Measurements from ENCODE around the gene TSPAN13.

Gene TSPAN13

GRCh38 chr7:16815001-16815400 is 61.4 kb downstream of the TSPAN13 start:
- H3K4me3 ChIP-seq (ENCODE audit: low read depth, low read length) = no peak overlapping the region
- no peak for DNase-seq (ENCODE audit: low read depth, low spot score)
- ChIA-PET POLR2A (no interaction called here), CTCF (no interaction called here)
- TF ChIP-seq CTCF (IDR thresholded peaks at IDR 0.05; ENCODE audit: insufficient read depth, low read length, missing control alignments) = no peak

- ChIA-PET POLR2A (no interaction called here), CTCF (interaction anchor here (1.0 to 1.4 kb wide), 2 partner anchors 15 to 16 kb away, joined by 3 to 11 read pairs; no protein-coding TSS in a partner anchor)
- no peak for TF ChIP-seq CTCF (IDR thresholded peaks at IDR 0.05; ENCODE audit: insufficient read depth, low read length, missing control alignments)
- no peak for DNase-seq (ENCODE audit: low read depth, low spot score)
- H3K4me3 ChIP-seq (ENCODE audit: low read depth, low read length) = no peak overlapping the region
Observed at GRCh38 chr7:16816824-16817223, 63.3 kb downstream of the TSPAN13 start.

- no peak overlapping the region for H3K4me3 ChIP-seq (ENCODE audit: low read depth, low read length)
- no peak for TF ChIP-seq CTCF (IDR thresholded peaks at IDR 0.05; ENCODE audit: insufficient read depth, low read length, missing control alignments)
- no peak for DNase-seq (ENCODE audit: low read depth, low spot score)
- POLR2A ChIA-PET = no interaction called here
- CTCF ChIA-PET = interaction anchor here (1.4 kb wide), 1 partner anchor 17 kb away, joined by 11 read pairs; no protein-coding TSS in a partner anchor
Observed at GRCh38 chr7:16817536-16817935, 64.0 kb downstream of the TSPAN13 start.

DNA sequence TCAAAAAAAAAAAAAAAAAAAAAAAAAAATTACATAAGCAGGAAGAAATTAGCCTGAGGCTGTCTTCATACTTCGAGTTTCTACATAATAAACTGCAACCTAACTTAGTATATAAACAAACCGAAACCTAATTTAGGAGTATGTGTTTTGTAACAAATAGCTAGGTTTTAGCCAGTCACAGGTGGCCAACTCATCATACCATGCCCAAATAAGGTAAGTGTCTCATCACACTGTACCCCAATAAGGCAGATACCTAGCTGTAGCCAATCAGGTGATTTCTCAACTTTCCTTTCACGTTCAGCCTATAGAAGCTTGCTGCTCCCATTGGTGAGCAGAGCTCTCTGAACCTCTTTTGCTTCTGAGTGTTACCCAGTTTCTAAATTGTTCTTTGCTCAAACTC is 65.2 kb downstream of the TSPAN13 start:
- POLR2A ChIA-PET = no interaction called here
- no peak for TF ChIP-seq CTCF (IDR thresholded peaks at IDR 0.05; ENCODE audit: insufficient read depth, low read length, missing control alignments)
- CTCF ChIA-PET = interaction anchor here (1.0 to 1.5 kb wide), 3 partner anchors 10 to 19 kb away, joined by 3 to 6 read pairs (median 4); no protein-coding TSS in a partner anchor
- H3K4me3 ChIP-seq (ENCODE audit: low read depth, low read length) = no peak overlapping the region
- DNase-seq (ENCODE audit: low read depth, low spot score) = no peak

DNA sequence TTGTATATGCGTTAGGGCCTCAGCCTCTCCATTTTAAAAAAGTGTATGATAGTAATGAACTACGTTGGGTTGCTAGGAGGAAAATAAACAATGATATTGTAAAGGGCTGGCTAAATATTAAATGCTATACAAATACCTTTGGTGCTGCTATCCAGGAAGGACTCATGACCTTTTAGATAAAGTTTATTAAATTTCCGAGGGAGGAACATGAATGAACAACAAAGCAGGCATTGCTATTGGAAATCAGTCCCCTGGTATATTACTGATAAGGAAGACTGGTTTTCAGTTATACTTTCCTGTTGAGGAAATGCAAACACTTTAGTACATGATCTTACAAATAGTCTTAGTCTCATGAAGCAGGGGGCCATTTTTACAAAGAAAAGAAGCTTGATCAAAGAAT is 68.5 kb downstream of the TSPAN13 start:
- TF ChIP-seq CTCF (IDR thresholded peaks at IDR 0.05; ENCODE audit: insufficient read depth, low read length, missing control alignments) = no peak
- CTCF ChIA-PET = no interaction called here

GRCh38 chr7:16826060-16826459 is 72.5 kb downstream of the TSPAN13 start:
- DNase-seq (ENCODE audit: low read depth, low spot score) = no peak
- ChIA-PET POLR2A (no interaction called here), CTCF (no interaction called here)
- no peak for TF ChIP-seq CTCF (IDR thresholded peaks at IDR 0.05; ENCODE audit: insufficient read depth, low read length, missing control alignments)
- no peak overlapping the region for H3K4me3 ChIP-seq (ENCODE audit: low read depth, low read length)

More for the DNA sequence above, 68.5 kb downstream of the TSPAN13 start:
- DNase-seq (ENCODE audit: low read depth, low spot score) = no peak
- H3K4me3 ChIP-seq (ENCODE audit: low read depth, low read length) = no peak overlapping the region
- POLR2A ChIA-PET = no interaction called here

Measured in AG04449 (cell line).